Epithelial cell of prostate (primary cell): Measurements from ENCODE around the gene HUWE1.
"Not testable (repeated sequence)": the region's sequence is repeated elsewhere in the genome, so short reads cannot be mapped to it uniquely, and the experiment has no call there.

Experiments
- DNase-seq: peaks from one replicate; pipeline ENCODE4 v3.0.0-alpha.2; 2011; ENCODE audit warnings: low read depth, low spot score
- H3K27ac ChIP-seq: fragments of 450-650 bp; 2 replicates; pipeline ENCODE4 v1.5.1; 2017; ENCODE audit warnings: mild to moderate bottlenecking

HUWE1 gene

GRCh38 chrX:53550756-53551463 lies 135.6 kb downstream of the HUWE1 start:
- no peak overlapping the region for H3K27ac ChIP-seq
- DNase-seq, result no peak

DNA sequence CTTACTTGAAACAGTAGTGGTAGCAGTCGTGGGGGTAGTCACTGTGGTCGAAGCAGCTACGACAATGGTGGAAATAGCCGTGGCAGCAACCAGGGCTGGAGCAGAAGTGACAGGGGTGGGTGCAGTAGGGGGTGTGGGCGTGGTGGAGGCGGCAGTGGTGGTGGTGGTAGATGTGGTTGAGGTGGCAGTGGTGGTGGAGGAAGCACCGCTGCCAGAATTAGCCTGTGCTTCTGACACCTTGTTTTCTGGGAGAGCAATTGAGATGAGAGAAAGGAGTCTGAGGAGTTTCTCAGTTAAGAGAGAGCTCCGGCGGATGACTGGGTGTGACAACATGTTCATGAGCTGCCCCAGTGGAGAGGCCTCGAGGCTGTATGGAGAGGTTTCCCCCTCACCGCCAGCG lies 138.9 kb downstream of the HUWE1 start:
- no peak overlapping the region for H3K27ac ChIP-seq
- DNase-seq, result no peak

DNA sequence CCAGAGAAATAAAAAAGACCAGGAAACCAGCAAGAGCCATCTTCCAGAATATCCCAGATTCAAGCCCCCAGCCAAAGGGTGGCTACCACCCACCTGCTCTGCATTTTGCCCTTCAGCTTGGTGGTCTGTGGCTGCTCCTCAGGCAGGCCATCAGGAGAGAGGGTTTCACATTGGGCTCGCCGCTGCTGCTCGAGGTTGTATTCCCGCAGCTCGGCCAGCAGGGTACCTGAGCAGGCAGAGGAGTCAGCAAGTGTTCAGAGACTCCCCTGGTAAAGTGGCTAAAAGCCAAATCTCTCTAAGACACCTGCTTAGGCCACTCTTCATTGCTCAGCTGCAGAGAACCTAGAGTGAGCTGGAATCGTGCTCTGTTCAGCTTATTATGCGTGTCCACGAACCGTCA lies 141.6 kb downstream of the HUWE1 start:
- no peak overlapping the region for H3K27ac ChIP-seq
- no peak for DNase-seq

DNA sequence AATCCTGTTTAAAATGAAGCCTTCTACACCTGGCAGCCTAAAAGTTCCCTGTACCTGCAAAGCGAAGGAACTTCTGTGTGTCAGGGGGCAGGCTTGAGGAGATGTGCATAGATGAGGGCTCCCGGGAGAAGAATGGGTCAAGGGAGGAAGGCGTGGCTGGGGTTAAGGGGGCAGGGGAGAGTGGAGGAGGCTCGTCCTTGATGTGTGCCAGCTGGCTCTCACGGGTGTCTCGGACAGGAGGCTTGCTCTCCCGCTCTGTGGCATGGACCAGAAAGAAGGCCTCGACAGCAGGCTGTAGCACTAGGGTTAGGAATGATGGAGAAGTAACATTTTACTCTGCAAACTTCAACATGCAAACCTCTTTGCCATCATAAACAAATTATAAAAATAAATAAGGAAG lies 147.7 kb downstream of the HUWE1 start:
- H3K27ac ChIP-seq, result no peak overlapping the region
- DNase-seq, result no peak

GRCh38 chrX:53531255-53531966 lies 155.1 kb downstream of the HUWE1 start:
- not testable (repeated sequence) for H3K27ac ChIP-seq, DNase-seq

DNA sequence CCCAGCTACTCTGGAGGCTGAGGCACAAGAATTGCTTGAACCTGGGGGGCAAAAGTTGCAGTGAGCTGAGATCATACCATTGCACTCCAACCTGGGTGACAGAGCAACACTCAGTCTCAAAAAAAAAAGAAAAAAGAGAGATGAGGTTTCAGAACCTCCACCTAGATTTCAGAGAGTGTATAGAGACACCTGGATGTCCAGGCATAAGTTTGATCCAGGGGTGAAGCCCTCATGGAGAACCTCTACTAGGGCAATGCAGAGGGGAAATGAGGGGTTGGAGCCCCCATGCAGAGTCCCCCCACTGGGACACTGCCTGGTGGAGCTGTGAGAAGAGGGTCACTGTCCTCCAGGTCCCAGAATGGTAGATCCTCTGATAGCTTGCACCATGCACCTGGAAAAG lies 159.5 kb downstream of the HUWE1 start:
- H3K27ac ChIP-seq, result no peak overlapping the region
- DNase-seq, result no peak

GRCh38 chrX:53511322-53511721 lies 175.2 kb downstream of the HUWE1 start:
- no peak for DNase-seq
- no peak overlapping the region for H3K27ac ChIP-seq

DNA sequence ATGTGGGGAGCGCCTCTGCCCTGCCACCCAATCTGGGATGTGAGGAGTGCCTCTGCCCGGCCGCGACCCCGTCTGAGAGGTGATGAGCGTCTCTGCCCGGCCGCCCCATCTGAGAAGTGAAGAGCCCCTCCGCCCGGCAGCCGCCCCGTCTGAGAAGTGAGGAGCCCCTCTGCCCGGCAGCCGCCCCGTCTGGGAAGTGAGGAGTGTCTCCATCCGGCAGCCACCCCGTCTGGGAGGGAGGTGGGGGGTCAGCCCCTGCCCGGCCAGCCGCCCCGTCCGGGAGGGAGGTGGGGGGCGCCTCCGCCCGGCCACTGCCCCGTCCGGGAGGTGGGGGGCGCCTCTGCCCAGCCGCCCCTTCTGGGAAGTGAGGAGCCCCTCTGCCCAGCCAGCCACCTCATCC lies 182.5 kb downstream of the HUWE1 start:
- not testable (repeated sequence) for DNase-seq, H3K27ac ChIP-seq

DNA sequence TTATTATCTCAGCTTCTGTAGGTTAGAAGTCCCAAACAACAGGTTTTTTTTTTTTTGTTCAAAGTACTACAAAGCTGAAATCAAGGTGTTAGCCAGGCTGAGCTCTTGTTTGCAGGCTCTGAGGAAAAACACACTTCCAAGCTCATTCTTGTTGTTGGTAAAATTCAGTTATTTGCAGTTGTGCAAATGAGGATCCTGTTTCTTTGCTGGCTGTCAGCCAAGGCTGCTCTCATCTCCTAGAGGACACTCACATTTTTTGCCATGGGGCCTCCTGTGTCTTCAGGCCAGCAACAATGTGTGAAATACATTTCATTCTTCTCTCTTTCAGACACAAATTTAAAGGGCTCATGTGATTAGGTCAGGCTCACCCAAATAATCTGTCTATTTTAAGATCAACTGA lies 192.1 kb downstream of the HUWE1 start:
- no peak for DNase-seq
- H3K27ac ChIP-seq, result no peak overlapping the region

DNA sequence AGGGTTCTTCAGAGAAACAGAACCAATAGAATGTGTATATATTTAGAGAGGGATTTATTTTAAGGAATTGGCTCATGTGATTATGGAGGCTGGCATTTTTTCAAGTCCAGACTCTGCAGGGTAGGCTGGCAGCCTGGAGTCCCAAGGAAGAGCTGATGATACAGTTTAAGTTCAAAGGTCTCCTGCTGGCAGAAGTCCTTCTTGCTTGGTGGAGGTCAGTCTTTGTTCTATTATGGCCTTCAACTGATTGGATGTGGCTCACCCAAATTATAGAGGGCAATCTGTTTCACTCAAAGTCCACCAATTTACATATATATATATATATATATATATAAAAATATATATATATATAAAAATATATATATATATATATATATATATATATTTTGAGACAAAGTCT lies 200.2 kb downstream of the HUWE1 start:
- no peak overlapping the region for H3K27ac ChIP-seq
- no peak for DNase-seq

GRCh38 chrX:53483838-53484405 lies 202.6 kb downstream of the HUWE1 start:
- peak overlapping the region; percentile 31 for H3K27ac ChIP-seq
- no peak for DNase-seq

GRCh38 chrX:53483416-53483815 lies 203.1 kb downstream of the HUWE1 start:
- peak overlapping the region; percentile 31 for H3K27ac ChIP-seq
- DNase-seq, result no peak
